ENCODE measurements around the gene RARS2.

GRCh38 chr6:87553159-87553765 is 36.5 kb downstream of the RARS2 start:
- TF ChIP-seq CTCF (IDR thresholded peaks at IDR 0.05) (no peak), POLR2AphosphoS5 (IDR thresholded peaks at IDR 0.05) (no peak), POLR2A (IDR thresholded peaks at IDR 0.05) (no peak)
